NCI-H1105 (cell line): ENCODE results near the gene GREB1L.

Source experiments
- DNase-seq: peaks from one replicate; lab custom pipeline; 2025; lab: John Stamatoyannopoulos, UW

The GREB1L gene

DNA sequence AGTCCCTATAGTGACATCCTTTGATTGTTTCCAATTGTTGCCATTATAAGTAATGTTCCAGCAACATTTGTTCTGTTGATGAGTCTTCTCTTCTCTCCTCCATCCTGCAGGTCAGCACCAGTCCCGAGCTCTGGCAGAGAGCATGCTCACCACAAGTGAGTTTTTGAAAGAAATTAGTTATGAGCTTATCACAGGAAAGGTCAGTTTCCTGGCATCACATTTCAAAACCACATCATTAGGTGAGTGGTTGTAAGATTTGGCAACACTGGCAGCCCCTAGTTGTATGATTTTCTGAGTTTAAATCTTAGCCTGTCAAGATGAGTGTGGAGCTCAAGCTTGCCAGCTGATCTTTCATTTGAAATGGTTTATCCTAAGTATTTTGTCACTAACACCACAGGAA lies 208.9 kb downstream of the GREB1L start:
- DNase-seq: no peak

DNA sequence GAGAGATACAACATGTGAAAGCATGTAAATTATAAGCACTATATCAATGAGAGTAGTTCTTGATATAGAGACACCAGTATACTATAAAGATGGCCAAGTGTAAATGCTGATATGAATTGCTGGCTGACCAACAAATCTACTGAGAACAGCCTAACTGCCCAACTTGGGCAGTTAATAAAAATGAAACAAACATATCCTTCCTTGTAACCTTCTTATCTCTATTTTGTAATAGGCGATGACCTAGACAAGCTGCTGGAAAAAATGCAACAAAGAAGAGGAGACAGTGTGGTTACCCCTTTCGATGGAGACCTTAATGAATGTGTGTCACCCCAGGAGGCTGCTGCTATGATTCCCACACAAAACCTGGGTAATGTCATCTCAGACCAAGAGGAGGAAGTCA lies 209.8 kb downstream of the GREB1L start:
- no peak for DNase-seq

DNA sequence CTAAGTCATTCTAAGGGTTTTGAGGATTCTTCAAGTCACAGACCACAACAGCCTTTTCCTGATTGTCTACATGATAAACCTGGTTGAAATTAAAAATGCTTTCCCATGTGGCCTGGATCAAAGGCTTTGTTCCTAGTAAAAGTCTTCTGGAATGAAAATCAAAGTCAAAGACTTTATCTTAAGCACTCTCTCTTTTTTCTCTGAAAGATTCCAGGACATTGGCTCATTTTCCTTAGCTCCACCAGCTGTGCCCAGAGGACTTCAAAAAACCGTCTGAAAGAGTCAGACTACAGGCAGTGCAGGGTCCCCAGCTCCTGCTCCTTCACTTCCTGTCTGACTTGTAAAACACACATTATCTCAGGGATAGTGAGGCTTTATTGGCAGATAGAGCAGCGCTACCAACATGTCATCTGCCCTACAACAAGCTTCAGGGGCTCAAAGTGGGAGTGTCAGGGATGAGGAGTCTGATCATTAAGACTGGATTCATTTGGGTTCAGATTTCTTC lies 210.3 kb downstream of the GREB1L start:
- no peak for DNase-seq

DNA sequence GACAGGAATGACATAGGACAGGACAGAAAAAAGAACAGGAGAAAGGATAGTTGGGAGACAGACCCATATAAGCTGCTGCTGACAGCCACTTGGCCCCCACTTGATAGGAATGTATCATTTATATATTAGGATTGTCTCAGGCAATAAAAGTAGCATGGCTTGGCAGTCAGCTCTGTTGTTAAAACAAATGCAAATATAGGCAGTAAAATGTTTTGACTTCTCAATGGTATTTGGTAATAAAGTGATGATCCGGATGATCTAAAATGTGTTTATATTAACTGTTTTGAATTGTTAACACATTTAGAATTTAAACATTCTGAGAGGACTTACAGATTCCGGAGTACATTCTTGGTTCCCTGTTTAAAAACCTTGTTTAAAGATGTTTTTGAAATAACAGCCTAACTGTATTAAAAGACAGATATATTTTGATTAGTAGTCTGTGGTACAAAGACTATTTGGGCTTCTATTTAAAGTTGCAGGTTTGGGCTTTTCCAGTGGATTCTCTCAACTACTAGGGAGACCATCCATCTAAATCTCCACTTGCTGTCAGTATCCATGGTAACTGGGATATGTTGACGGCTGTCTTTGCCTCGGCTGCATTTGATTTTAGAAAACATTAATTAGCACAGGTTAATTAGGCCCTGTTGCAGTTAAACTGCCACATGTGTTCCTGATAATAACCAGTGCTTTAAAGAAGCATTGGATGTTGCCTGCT lies 210.9 kb downstream of the GREB1L start:
- peak; percentile 42 for DNase-seq

DNA sequence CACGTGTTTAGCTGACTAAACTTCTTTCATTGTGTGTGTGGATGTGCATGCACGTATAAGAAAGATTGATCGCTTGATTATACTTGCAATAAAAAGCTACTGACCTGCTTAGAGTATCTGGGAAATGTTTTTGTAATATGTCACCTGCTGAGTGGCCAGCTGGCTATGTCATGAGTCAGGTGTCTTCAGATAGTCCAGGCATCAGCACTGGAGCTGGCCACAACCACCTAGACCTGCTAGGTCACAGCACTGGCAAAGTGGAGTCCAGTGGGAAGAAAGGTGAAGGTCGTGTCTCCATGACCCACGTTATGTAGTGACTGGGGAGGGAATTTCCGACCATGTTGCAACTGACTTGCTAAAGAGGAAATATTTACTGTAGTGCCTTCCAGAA lies 211.5 kb downstream of the GREB1L start:
- DNase-seq: no peak

DNA sequence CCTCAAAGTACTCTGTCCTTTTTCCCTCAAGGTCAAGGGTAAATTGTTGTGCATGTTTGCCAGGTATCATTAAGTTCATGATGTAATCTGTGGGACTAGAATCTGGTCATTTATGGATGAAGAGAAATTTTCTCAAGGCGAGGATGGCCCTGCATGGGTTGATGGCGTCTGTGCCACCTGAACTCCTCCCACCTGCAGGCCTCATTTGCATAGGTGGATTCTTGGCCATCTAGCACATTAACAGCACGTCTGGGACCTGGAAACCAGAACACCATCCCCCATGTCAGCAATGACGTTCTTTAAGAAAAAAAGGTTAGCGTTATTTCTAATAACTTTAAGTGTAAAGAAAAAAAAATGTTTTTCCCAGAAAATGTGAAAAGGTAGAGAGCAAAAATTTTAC lies 212.7 kb downstream of the GREB1L start:
- no peak for DNase-seq

DNA sequence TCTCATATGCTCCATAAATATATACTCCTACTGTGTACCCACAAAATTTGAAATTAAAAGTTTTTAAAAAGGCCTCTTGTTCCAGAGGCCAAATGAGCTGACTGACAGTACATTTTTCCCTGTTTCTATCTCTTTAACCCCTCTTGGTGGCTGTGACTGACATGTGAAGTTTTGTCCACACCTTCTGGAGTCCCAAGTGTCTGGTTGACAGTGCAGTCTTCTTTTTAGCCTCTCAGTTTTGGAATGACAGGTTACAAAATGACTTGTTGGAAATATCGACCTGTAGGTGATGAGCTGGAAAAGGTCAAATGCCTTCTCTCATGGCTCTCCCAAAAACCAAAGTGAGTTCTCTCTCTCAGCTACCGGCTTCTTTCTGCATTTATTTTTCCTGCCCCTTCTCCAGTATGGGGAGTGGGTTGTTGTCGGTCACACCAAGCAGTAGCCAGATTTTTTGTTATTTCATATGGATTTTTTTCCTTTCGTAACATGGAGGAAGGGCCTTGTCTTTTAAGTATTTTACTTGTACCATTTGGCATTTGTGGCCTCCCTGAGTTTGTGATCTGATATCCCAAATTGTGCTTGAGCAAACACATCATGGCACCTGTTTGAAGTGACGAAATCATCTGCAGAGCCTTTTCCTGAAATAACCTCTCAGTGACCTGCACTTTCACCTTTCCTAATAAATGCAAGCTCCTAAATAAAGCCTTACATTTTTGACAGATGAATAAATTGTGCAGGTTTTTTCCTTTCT lies 214.6 kb downstream of the GREB1L start:
- no peak for DNase-seq

DNA sequence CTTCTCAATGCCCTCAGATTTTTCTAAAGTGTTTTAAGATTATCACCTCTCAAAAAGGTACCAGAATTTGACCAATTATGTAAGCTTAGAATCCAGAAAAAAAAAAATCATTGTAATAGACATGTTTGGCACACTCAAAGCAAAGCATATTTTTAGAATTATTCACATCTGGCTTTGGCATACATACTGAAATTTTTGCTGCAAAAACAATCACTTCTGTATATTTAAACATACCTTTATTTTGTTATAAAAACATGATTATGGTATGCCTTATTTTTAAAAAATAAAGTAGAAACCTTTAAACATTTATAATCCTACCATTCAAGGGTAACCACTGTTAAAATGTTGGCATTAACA lies 215.1 kb downstream of the GREB1L start:
- no peak for DNase-seq

DNA sequence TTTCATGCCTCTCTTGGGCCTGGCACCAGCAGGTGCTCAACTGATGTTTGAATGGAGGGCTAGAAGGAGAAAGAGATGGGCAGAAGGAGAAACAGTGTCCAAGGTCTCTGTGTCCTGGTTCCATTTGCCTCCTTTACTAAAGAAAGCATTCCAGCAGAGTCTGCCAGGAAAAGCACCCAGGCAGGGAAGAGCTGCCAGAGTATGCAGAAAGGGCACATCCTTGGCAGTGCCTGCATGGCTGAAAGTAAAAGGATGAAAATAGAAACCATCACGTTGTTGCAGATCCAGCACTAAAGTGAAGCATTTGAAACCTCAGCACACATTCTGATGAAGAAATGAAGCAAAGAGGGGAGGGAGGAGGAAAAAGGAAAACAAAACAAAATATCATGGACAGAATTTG lies 216.3 kb downstream of the GREB1L start:
- DNase-seq: no peak

DNA sequence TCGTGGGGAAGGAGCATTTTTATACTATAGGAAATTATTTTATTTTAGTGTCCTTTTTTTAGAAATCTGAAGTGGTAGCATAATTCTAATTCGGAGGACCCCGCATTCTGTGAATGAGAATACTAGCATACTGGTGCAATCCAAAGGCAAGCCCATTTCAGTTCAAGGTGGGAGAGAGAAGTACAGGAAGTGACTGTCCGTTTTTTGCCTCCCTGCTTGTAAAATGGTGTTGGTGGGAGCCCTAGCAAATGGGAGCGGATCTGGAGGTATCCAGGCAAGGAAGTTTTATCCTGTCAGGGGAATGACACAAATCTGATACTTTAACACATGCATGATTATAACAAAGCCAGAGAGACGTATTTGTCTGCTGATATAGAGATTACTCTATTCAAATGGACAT lies 216.8 kb downstream of the GREB1L start:
- DNase-seq: no peak

DNA sequence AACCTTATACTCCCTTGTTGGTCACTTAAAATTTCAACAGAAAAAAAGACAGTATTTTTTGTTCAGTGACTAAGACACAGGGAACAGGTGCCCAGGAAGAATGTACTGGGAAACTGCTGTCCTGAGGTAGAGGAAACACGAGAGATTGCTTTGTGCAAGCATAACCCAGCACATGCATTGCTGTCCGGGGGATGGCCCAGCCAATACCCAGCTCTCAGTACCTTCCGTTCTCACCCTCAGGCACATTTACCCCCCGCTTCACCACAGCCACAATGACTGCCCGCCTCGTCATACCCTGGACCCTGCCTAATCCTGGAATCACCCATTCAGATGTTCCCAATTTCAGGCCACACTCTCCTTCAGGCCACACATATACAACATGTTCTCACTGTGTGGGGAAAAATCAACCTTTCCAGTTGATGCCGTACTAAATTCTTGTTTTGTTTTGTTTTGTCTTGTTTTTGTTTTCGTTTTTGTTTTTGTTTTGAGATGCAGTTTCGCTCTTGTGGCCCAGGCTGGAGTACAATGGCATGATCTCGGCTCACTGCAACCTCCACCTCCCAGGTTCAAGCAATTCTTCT lies 217.8 kb downstream of the GREB1L start:
- DNase-seq: no peak

DNA sequence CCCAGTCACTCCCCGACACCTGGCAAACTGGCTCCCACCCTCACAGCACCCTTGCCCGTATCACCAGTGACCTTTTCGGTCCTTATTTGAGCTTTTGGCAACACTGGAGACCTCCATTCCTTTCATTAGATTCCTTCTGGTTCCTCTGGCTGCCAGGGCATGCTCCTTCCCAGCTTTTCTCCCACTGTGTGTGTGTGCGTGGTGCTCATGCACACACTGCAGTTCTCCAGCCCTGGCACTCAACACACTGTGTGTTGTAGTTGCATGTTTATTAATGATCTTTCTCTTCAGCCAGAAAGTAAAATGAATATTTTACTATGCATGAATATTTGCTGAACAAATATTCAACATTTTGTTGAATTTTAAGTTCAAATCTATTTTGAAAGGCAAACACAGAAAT lies 219.4 kb downstream of the GREB1L start:
- DNase-seq: no peak

DNA sequence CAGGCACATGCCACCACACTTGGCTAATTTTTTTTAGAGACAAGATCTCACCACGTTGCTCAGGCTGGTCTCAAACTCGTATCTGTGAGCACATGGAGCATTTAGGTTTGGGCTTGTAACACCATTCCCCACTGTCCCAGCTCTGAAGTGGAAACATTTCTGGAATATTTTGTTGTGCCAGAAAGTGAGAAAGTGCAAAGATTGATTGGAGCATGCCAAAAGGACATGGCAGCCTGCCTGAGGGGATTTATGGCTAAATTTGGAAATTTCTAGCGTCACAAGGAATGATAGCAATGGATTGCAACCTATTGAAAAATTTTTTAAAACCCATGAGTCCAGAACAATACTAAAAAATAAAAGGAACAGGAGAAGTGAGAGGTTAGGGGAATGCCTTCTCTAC lies 221.7 kb downstream of the GREB1L start:
- no peak for DNase-seq

DNA sequence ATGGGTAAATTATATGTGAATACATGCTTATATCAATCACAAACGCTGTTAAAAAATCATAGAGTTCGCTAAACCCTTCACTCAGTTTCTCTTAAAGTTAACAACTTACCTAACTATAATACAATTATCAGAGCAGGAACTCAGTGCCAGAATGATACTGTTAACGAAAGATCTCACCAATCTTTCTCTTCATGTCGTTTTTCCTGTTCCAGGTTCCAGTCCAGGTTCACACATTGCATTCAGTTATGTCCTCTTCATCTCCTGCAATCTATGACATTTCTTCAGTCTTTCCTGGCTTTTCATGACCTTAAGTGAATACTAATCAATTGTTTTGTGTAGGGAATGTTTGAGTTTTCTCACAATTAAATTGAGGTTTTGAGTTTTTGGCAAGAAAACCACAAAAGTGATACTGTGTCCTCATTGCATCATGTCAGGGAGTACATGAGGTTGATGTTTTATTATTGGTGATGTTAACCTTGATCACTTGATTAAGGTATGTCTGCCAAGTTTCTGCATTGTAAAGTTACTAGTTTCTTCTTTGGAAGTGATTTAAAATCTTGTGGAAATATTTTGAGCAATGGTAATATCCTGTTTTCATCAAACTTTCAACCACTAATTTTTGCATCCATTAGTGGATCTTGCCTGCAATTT lies 226.6 kb downstream of the GREB1L start:
- DNase-seq: no peak

DNA sequence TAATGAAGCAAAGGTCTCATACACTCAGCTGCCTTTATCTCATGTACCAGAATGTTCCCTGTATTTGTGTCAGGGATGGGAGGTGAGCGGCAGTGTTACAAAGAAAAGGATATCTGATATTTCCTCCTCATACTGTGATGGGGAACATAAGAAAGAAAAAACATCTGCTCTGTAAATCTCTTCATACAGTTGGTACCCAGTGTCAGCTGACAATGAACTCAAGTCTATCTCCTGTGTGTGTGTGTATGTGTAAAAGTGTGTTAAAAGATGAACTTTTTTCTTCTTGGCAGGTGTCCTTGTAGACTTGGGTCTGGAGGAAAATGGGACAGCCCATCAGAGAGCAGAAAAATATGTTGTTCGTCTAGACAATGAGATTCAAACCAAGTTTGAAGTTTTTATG lies 230.7 kb downstream of the GREB1L start:
- DNase-seq: no peak

DNA sequence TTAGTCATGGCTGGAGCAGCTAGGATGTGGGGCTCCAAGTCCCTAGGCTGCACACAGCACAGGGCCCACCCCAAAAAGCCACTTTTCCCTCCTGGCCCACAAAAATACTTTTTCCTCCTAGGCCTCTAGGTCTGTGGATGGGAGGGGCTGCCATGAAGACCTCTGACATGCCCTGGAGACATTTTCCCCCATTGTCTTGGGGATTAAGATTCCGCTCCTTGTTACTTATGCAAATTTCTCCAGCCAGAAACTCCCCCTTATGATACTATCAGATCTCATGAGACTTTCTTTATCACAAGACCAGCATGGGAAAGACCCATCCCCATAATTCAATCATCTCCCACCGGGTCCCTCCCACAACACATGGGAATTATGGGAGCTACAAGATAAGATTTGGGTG lies 232.6 kb downstream of the GREB1L start:
- DNase-seq: no peak

DNA sequence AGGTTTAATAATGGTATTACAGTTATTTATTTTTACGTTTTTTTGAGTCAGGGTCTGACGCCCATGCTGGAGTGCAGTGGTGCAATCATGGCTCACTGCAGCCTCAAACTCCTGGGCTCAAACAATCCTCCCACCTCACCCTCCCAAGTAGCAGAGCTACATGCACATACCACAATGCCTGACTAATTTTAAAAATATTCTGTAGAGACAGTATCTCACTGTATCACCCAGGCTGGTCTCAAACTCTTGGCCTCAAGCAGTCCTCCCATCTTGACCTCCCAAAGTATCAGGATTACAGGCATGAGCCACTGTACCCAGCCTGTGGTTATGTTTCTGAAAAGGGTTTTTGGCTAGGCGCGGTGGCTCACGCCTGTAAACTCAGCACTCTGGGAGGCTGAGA lies 237.7 kb downstream of the GREB1L start:
- no peak for DNase-seq

DNA sequence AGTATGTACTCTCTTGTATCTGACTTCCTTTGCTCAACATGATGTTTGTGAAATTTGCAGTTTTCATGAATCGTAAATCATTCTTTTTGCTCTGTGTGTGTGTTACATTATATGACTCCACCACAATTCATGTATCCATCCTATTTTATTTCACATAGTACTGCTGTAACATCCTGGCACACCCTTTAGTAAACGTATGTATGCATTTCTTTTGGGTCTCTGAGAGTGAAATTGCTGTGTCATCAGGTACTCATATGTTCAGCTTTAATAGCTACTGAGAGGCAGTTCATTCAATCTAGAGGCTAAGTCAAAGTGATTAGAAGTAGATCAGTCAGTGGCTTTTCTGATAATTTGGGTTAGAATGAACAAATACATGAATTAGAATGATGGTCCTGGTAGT lies 239.7 kb downstream of the GREB1L start:
- no peak for DNase-seq

DNA sequence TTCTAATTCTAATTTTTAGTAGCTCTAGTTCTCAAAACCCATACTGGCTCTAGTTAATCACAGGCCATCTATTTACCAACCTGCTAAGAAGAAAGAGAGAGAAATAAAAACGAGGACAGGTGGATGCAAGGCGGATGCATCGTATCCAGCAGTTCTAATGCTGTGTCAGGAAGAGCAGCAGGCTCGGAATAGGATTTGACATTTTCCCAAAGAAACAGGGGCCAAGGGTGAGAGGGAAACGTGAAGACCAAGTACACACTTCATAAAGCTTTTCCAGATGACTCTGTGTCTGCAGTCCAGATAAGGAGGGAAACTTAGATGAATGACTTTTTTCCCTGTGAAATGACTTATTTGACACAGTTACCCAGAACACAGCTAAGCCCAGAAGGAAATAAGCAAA lies 241.0 kb downstream of the GREB1L start:
- no peak for DNase-seq

DNA sequence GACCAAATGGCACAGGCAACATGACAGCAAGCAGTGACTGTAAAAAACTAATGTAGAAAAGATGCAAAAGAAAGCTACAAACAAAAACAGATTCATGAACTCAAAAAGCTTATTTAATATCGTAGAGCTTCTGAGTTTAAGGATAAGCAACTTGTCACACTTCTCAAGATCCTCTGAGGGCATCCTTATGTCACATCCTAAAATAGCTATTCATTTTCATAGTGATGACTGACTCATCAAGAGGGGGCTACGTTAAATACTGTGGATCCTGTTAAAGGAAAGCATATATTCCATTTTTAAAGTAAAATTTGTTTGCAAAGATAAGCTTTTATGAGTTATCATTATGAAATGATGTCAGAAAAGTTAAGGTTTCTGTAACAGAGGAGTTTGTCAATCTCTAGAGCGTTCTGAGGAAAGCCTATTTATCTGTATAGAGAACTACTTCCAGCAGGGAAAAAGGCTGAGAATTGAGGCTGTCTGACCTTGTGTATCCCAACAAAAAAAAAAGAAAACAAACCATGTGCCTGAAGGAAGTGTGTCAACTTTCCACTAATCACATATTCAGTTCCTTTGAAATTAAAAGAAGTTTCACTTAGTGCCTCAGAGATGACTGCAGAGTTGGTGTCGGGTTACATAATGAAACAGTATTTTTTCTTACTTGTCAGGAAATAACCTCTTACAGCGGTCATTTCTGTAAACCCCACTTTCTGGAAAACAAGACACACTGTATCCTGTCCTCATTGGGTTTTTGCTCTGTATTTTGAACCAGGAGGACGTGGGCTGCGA lies 243.0 kb downstream of the GREB1L start:
- no peak for DNase-seq

DNA sequence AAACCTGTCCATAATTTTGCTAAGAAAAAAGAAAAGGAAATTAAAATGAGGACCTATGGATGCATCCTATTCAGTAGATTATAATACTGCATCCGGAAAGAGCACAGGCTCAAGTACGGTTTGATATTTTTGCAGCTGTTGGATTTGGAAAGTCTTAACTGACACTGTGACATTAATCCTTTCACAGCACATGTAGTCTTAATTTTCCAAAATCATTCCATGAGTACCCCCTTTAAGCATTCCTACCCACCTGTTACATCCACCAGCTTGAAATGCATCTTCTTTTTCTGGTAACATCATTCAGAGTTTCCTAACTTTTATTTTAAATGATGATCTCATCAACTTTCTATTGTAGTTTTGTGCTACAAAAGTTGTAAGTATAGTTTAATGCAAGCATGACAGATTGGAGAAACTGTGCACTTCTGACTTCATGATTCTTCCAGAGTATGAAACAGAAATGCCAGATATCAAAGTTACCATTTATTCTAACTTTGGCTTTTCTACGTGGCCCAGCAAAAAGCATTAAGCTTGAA lies 244.9 kb downstream of the GREB1L start:
- DNase-seq: no peak
